Neural progenitor cell (in vitro differentiated cells): ENCODE results near the gene MYPOP. TPM values are rescaled to one million over a fixed set of nuclear protein-coding genes. Genes with fewer than 3 reads are reported as not detected.

Experiments used
- DNase-seq: peaks from one replicate; pipeline ENCODE4 v3.0.0-alpha.2; 2016; ENCODE audit warnings: low spot score
- H2AFZ ChIP-seq: fragments of 200-600 bp; sonication (generic); replicated peaks from 2 replicates; pipeline ENCODE4 v1.6.1; 2016; ENCODE audit warnings: antibody characterized with exemption
- H3F3A ChIP-seq: fragments of 200-600 bp; sonication (generic); 2 replicates; pipeline ENCODE4 v1.6.1; 2016; ENCODE audit warnings: antibody characterized with exemption, low read depth
- H3K27ac ChIP-seq: fragments of 200-600 bp; sonication (generic); 2 replicates; pipeline ENCODE4 v1.5.1; 2016; ENCODE audit warnings: mild to moderate bottlenecking
- H3K27me3 ChIP-seq: fragments of 200-600 bp; sonication (generic); 2 replicates; pipeline ENCODE4 v1.6.1; 2016; ENCODE audit warnings: mild to moderate bottlenecking, moderate library complexity
- H3K36me3 ChIP-seq: fragments of 200-600 bp; sonication (generic); 2 replicates; pipeline ENCODE4 v1.5.1; 2016
- H3K4me1 ChIP-seq: fragments of 200-600 bp; sonication (generic); 2 replicates; pipeline ENCODE4 v1.6.1; 2016; ENCODE audit warnings: mixed run types
- H3K4me2 ChIP-seq: fragments of 200-600 bp; sonication (generic); 2 replicates; pipeline ENCODE4 v1.6.1; 2016
- H3K4me3 ChIP-seq: fragments of 200-600 bp; sonication (generic); 2 replicates; pipeline ENCODE4 v1.5.1; 2016
- H3K79me2 ChIP-seq: fragments of 200-600 bp; sonication (generic); 2 replicates; pipeline ENCODE4 v1.6.1; 2016; ENCODE audit warnings: low read depth
- H3K9ac ChIP-seq: fragments of 200-600 bp; sonication (generic); 2 replicates; pipeline ENCODE4 v1.6.1; 2016
- H3K9me3 ChIP-seq: fragments of 200-600 bp; sonication (generic); 2 replicates; pipeline ENCODE4 v1.5.1; 2016; ENCODE audit warnings: low read depth
- H4K20me1 ChIP-seq: fragments of 200-600 bp; sonication (generic); 2 replicates; pipeline ENCODE4 v1.6.1; 2016; ENCODE audit warnings: low read depth
- H3K27ac Mint-ChIP-seq: 3 replicates; pipeline ENCODE4 v1.8.0; 2021; ENCODE audit warnings: mixed read lengths
- H3K27me3 Mint-ChIP-seq: 2 replicates; pipeline ENCODE4 v1.8.0; 2022; ENCODE audit warnings: low read depth, mild to moderate bottlenecking, inconsistent platforms, moderate library complexity, mixed read lengths; ENCODE audit not compliant: insufficient read depth
- H3K36me3 Mint-ChIP-seq: 3 replicates; pipeline ENCODE4 v1.8.0; 2021; ENCODE audit warnings: mixed read lengths
- H3K4me1 Mint-ChIP-seq: 3 replicates; pipeline ENCODE4 v1.8.0; 2021; ENCODE audit warnings: mixed read lengths
- H3K4me3 Mint-ChIP-seq: 3 replicates; pipeline ENCODE4 v1.8.0; 2021; ENCODE audit warnings: mild to moderate bottlenecking, moderate library complexity, mixed read lengths
- H3K9me3 Mint-ChIP-seq: 3 replicates; pipeline ENCODE4 v1.8.0; 2020; ENCODE audit warnings: mixed read lengths
- CTCF ChIP-seq: fragments of 200-600 bp; sonication (generic); IDR thresholded peaks from 2 replicates; pipeline ENCODE4 v1.5.1; 2017; ENCODE audit warnings: antibody characterized with exemption, mild to moderate bottlenecking
- EZH2 ChIP-seq: fragments of 200-600 bp; sonication (generic); IDR thresholded peaks from 2 replicates; pipeline ENCODE4 v1.6.1; 2017; ENCODE audit warnings: antibody characterized with exemption, mild to moderate bottlenecking, moderate library complexity
- EZH2phosphoT487 ChIP-seq: fragments of 200-600 bp; sonication (generic); IDR thresholded peaks from 2 replicates; pipeline ENCODE4 v1.6.1; 2017; ENCODE audit warnings: antibody characterized with exemption
- total RNA-seq: library from RNA; depleted of rRNA; stranded (reverse); fragments of >200 nt; gene quantifications from 2 replicates; pipeline ENCODE4 v1.2.3, GENCODE V29; 2015; ENCODE audit warnings: low replicate concordance

The MYPOP gene
- total RNA-seq, 1 donor from 2014 or later: 0.07 TPM

- H3K9me3 ChIP-seq: no peaks in the 10 kb centered on the region
- TF ChIP-seq EZH2 (no peak), CTCF (no peak), EZH2phosphoT487 (no peak)
- no peaks in the 10 kb centered on the region for H3K36me3 ChIP-seq
- no peaks in the 10 kb centered on the region for H3K9me3 Mint-ChIP-seq
- H3K4me1 ChIP-seq: no peaks in the 10 kb centered on the region
- no peak overlapping the region for H3K27ac ChIP-seq
- no peaks in the 10 kb centered on the region for H3K36me3 Mint-ChIP-seq
- no peak overlapping the region for H3K27ac Mint-ChIP-seq
- H3K9ac ChIP-seq: no peak overlapping the region
- H3K4me2 ChIP-seq: no peak overlapping the region
- no peak overlapping the region for H3K4me3 ChIP-seq
- H3K79me2 ChIP-seq: no peaks in the 10 kb centered on the region
- peaks cover 6% of the 10 kb centered on the region for H3K27me3 Mint-ChIP-seq
- DNase-seq: no peak
- H3K4me3 Mint-ChIP-seq: no peak overlapping the region
- peaks cover 8% of the 10 kb centered on the region for H3K4me1 Mint-ChIP-seq
- no peaks in the 10 kb centered on the region for H3K27me3 ChIP-seq
- H4K20me1 ChIP-seq: no peaks in the 10 kb centered on the region
- no peak overlapping the region for H2AFZ ChIP-seq
- H3F3A ChIP-seq: no peaks in the 10 kb centered on the region
Observed at GRCh38 chr19:45908956-45909355, 6.5 kb upstream of the MYPOP start.

GRCh38 chr19:45906221-45906620 is 3.8 kb upstream of the MYPOP start:
- peaks cover 17% of the 10 kb centered on the region for H3K4me1 Mint-ChIP-seq
- TF ChIP-seq EZH2phosphoT487 (no peak), EZH2 (no peak), CTCF (no peak)
- no peaks in the 10 kb centered on the region for H3K9me3 Mint-ChIP-seq
- H3K27me3 ChIP-seq: peaks cover 11% of the 10 kb centered on the region
- H3K27ac Mint-ChIP-seq: no peak overlapping the region
- H3K36me3 Mint-ChIP-seq: no peaks in the 10 kb centered on the region
- H3K4me3 Mint-ChIP-seq: no peak overlapping the region
- no peaks in the 10 kb centered on the region for H3K36me3 ChIP-seq
- peaks cover 3% of the 10 kb centered on the region for H3K27me3 Mint-ChIP-seq
- no peak overlapping the region for H3K9ac ChIP-seq
- no peak for DNase-seq
- no peak overlapping the region for H3K4me2 ChIP-seq
- H3K9me3 ChIP-seq: no peaks in the 10 kb centered on the region
- no peak overlapping the region for H3K4me3 ChIP-seq
- H3F3A ChIP-seq: peaks cover 14% of the 10 kb centered on the region
- no peaks in the 10 kb centered on the region for H3K79me2 ChIP-seq
- H4K20me1 ChIP-seq: peaks cover 2% of the 10 kb centered on the region
- no peak overlapping the region for H3K27ac ChIP-seq
- H3K4me1 ChIP-seq: peaks cover 2% of the 10 kb centered on the region
- H2AFZ ChIP-seq: no peak overlapping the region

GRCh38 chr19:45905011-45905410 is 2.6 kb upstream of the MYPOP start:
- peaks cover 7% of the 10 kb centered on the region for H3K27me3 Mint-ChIP-seq
- no peak for TF ChIP-seq EZH2
- TF ChIP-seq CTCF: no peak
- TF ChIP-seq EZH2phosphoT487: no peak
- Histone ChIP-seq H3K4me3 (no peak overlapping the region), H3K9me3 (no peaks in the 10 kb centered on the region), H3F3A (peaks cover 25% of the 10 kb centered on the region), H4K20me1 (peaks cover 14% of the 10 kb centered on the region), H2AFZ (no peak overlapping the region), H3K27ac (no peak overlapping the region), H3K36me3 (no peaks in the 10 kb centered on the region), H3K4me1 (peaks cover 6% of the 10 kb centered on the region), H3K9ac (no peak overlapping the region), H3K27me3 (peaks cover 23% of the 10 kb centered on the region), H3K4me2 (no peak overlapping the region), H3K79me2 (no peaks in the 10 kb centered on the region)
- H3K27ac Mint-ChIP-seq: no peak overlapping the region
- H3K4me3 Mint-ChIP-seq: no peak overlapping the region
- peaks cover 23% of the 10 kb centered on the region for H3K4me1 Mint-ChIP-seq
- H3K36me3 Mint-ChIP-seq: peaks cover 8% of the 10 kb centered on the region
- no peaks in the 10 kb centered on the region for H3K9me3 Mint-ChIP-seq
- no peak for DNase-seq
